Measurements from ENCODE around the gene C16orf92.
A peak's percentile ranks its signal among the peaks of the same experiment; 100 is the strongest.
"Not testable (repeated sequence)": the region's sequence is repeated elsewhere in the genome, so short reads cannot be mapped to it uniquely, and the experiment has no call there.

C16orf92 gene

DNA sequence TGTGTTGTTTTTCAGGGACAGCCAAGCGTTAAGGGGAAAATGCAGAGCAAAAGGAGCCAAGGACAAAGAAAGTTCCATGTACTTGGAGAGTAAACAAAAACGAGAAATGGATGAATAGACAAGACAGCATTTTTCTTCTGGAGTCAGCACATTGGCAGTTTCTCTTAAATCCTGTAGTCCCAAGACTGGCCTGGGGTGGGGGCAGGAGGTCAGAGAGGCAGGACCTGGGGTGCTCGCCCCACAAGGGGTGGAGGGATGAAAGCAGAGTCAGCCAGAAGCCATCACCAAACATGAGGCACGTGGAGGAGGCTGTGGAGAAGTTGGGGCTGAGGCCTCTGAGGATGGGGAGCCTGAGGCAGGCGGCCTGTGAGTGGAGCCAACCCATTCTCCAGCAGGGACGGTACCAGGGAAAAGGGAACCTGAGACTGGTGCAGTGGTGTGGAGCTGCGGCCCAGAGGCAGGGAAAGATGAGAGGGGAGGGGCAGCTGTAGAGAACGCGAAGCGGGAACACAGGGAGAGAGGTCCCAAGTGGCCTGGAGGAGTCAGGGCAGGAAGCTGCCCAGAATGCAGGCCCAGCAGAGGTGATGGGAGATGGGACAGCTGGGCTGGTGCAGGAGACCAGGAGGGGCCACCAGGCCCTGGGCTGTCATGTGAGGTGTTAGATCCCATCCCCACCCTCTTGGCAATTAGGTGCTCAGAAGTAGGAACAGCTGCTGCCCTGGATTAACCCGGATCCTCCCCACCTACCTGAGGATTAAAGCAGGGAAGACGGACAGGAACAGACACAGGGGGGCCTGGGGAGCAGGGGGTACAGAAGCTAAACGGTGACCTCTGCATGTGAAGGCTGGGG is 4.8 kb downstream of the C16orf92 start:
- no peak for DNase-seq (ENCODE audit: low spot score)

DNA sequence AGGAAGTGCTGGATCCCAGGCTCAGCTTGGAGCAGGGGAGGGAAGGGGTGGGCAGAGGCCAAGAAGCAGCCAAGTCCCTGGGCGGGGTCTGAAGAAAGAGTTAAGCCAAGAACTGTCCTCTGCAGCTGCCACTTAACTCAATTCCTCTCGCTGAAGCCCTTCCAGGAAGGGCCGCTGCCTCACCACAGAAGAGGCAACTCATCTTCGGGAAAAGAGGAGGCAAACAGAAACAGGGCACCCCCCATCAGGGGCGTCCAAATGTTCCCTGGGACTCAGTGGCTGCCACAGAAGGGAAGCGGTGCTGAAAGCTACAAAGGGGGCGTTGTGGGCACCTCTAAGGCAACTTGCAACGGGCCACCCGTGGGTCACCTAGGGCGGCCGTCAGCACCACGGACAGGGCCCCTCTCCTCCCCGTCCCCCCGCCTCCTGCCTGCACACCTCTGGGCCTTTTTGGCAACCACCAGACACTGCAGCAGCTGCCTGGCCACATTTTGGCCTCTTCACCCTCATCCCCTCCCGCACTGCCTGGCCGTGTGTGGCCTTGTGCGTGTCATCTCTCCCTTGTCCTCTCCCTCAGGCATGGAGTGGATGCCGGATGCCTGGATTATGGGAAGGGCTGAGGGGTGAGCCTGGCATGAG is 5.6 kb downstream of the C16orf92 start:
- no peak for DNase-seq (ENCODE audit: low spot score)

DNA sequence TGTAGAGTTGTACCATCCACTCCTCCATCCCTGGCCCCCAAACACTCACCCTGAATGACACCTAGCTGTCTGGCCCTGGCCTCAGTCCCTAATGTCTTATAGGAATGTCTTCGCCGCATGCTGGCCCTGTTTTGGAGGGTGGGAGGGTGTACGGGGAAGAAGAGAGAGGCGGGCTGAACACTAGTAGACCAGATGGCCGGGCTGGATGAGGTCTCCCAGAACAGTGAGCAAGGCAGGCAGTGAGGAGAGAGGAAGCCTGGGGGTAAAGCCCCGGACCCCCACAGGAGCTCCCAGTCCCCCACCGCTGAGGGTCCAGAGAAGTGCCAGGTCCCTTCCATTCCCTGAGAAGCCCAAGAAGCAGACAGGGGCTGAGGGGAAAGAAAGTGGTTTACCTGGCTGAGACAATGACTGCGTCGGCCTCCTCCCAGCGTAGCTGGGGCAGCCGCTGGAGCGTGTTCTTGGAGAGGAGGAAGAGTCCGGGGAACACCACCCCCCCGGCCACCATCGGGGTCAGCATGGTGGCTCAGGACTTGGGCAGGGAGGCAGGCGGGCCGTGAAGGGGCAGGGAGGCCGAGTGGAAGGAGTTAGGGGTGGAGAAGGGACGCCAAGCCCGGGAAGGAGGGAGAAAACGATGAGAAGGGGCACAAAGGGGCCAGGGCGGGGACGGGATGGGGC is 7.2 kb downstream of the C16orf92 start:
- no peak for DNase-seq (ENCODE audit: low spot score)

DNA sequence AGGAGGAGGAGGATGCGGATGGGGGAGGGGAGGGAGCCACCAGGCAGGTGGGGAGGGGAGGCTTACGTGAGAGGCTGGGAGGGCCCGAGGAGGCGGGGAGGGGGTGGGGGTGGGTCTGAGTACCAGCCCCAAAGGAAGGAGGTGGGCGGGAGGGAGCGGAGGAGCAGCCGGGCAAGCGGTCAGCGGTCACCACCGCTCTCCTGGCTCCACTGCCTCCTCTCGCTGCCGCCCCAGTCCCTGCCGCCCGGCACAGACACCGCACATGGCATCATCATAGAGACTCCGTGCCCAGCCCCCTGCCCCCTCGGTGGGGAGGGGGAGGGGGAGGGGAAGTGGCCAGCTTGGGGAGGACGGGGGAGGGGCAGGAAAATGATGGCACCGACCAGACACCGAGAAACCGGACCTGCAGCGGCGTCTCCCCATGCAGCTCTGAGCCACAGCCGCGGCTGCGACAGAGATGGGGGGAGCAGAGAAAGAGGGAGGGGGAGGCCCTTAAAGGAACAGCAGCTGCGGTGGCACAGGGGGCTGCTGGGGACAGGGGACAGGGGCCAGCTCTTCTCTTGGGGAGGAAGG is 7.9 kb downstream of the C16orf92 start, which contains the start of gene TLCD3B:
TLCD3B (minus strand) TSS at position 431 of the 573 bp plus-strand sequence. CDS start 744 bp downstream, outside the sequence.
- DNase-seq (ENCODE audit: low spot score): no peak

DNA sequence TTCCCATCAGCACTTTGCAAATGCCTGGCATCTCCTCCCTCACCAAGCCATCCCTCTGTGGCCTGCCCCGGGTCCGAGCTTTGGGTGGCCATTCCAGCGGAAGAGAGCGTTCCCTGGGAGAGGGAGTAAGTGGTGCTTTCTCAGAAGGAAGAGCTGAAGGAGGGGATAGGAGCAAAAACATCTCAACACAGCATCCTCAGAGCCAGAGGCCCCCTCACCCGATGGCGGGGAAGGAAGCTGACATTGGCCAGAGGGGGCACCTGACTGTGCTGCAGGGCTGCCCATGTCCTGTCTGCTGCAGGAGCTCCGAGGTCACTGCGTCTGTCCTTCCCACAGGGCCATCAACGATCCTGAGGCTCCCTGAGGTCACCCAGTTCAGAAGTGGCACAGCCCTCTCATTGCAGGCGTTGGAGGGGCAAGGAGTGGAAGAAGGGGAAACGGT is 8.5 kb downstream of the C16orf92 start:
- no peak for DNase-seq (ENCODE audit: low spot score)

DNA sequence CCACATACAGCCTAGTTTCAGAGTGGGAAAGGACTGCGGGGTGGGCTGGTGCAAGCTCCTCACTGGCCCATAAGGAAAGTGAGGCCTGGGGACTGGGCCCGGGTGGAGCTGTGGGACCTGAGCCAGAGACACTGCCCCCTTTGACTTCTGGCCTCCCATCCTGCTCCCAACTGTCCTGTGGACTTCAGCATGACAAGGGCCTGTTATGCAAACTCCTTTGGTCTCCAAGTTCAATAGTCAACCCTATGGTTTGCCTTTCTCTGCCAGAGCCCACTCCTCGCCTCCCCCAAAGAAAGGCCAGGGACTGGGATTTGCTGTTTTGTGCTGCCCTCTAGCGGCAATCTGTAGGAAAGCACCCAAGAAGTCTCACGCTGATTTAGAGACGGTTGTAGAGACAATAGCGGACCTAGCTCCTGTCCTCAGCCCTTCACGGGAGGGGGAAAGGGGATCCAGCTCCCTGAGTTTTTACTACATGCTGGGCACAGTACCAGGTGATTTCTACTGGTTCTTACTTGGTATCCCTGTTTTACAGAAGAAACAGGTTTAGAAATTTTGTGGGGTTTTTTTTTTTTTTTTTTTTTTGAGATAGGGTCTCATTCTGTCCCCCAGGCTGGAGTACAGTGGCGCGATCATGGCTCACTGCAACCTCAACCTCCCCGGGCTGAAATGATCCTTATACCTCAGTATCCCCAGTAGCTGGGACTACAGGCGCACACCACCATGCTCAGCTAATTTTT is 9.3 kb downstream of the C16orf92 start:
- DNase-seq (ENCODE audit: low spot score): no peak

DNA sequence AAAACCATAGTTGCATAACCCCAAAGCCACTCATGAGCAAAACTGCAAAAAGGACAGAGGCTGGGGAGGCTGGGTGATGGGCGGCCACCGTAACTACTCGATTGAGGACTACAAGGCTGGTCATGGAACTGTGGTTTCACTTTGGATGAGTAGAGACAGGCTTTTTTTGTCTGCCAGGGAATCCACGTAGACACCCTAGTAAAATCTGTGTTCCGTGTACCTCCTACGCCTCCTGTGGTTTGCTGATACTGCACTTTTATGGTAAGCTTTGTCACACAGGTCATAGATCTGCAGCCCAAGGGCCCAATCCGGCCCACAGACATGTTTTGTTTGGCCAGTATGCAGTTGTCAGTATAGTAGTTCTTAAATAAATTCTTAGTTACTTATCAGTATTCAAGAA is 10.3 kb downstream of the C16orf92 start:
- DNase-seq (ENCODE audit: low spot score): no peak

DNA sequence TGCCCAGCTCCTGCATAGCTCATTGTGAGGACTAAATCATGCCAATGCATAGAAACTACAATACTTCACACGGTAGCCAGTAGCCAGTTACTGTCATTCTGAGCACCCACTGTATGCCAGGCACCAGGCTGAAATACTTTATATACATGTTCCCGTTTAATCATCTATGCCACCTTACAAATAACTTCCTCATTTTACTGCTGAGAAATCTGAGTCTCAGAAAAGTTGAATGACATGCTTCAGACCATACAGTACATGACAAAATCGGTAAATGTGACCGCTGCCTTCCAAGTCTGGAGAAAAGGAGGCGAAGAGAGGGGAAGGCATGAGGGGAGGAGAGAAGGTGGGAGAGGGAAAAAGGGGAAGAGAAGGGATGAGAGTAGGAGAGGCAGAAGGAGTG is 17.2 kb downstream of the C16orf92 start:
- DNase-seq (ENCODE audit: low spot score): no peak

DNA sequence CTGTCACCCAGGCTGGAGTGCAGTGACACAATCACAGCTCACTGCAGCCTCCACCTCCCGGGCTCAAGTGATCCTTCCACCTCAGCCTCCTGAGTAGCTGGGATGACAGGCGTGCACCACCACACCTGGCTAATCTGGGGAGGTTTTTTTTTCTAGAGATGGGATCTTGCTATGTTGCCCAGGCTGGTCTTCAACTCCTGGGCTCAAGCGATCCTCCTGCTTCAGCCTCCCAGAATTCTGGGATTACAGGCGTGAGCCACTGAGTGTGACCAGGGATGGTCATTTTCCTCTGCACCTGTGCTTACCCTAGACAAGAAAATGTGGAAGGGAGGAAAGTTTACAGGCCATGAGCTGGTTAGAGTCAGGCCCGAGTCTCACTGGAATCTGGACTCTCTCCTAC is 17.7 kb downstream of the C16orf92 start:
- not testable (repeated sequence) for DNase-seq (ENCODE audit: low spot score)

DNA sequence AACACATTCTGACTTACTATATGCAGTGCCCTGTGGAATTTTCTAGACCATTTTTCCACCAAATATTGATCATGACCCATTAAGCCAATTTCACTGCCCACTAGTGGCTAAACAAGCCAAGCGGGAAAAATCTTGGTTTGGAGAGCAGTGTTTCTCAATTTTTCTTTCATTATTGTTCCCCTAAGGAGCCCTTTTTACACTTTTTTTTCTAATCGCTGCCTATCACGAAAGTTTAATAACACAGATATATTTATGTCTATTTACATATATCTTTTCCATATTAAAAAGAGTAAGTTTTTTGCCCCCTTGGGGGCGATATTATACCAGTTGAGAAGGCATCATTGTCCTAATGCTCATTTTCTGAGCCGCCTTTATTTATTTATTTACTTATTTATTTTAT is 18.8 kb downstream of the C16orf92 start:
- DNase-seq (ENCODE audit: low spot score): no peak

DNA sequence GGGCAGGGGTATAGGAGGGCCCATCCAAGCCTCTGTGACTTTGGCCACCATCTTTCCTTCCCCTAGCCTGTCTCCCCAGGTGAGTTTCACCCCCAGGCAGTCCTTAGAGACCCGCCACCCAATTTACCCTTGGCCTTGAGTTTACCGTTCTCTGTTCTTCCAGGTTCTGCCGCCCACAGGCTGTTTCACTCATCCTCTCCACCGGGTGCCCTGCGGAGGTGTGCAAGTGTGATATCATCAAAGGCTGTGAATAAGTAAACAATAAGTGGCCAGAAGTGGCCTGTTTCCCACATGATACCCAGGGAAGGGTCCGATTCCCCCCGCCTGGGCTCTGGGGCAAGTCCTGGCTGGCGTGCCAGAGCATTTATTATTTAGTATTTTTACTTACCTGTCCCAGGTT is 23.2 kb downstream of the C16orf92 start:
- DNase-seq (ENCODE audit: low spot score): no peak

DNA sequence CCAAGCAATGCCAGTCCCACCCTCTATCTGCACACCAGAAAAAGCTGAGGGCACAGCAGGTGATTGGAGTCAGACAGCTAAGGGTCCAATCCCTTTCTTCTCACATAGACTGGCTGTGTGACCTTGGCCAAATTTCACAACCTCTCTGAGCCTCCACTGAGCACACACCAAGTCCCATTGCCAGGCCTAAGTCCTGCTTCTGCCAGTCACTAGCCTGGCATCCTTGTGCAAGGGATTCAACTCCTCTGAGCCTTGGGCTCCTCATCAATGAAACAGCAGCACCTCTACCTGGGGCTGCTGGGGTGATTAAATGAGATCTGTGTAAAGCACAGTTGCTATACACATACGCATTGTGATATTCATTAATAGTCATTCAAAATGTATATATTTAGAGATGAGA is 23.6 kb downstream of the C16orf92 start:
- no peak for DNase-seq (ENCODE audit: low spot score)

DNA sequence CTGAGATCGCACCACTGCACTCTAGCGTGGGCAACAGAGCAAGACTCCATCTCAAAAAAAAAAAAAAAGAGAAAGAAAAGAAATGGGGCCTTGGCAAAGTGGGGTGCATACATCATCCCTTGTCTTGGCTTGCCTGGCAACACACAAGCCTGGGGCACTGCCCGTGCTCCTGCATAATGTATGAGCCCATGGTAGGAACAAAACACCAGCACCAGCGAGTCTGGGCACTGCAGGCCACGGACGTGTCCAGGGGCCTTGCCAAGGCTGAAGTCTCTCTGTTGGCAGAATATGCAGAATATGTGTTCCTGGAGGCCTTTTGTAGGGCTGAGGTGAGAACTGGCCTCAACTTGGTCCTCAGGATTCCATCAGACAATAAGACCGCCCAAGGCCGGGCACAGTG is 26.9 kb downstream of the C16orf92 start:
- DNase-seq (ENCODE audit: low spot score): no peak

DNA sequence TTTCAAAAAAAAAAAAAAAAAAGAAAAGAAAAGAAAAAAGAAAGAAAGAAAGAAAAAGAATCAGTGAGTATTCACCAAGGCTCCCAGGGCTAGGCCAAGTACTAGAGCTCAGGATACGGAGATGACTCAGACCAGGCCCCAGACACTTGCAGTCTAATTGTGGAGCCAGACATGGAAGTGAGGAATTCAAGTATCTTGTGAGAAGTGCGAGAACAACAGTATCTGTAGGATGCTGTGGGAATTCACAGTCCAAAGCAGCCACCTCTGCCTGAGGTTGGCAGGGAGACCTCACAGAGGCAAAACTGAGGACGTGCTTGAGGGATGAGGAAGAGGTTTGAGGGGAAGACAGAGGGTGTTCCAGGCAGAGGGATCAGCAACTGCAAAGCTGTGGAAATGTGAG is 28.5 kb downstream of the C16orf92 start:
- peak; percentile 36 for DNase-seq (ENCODE audit: low spot score)

DNA sequence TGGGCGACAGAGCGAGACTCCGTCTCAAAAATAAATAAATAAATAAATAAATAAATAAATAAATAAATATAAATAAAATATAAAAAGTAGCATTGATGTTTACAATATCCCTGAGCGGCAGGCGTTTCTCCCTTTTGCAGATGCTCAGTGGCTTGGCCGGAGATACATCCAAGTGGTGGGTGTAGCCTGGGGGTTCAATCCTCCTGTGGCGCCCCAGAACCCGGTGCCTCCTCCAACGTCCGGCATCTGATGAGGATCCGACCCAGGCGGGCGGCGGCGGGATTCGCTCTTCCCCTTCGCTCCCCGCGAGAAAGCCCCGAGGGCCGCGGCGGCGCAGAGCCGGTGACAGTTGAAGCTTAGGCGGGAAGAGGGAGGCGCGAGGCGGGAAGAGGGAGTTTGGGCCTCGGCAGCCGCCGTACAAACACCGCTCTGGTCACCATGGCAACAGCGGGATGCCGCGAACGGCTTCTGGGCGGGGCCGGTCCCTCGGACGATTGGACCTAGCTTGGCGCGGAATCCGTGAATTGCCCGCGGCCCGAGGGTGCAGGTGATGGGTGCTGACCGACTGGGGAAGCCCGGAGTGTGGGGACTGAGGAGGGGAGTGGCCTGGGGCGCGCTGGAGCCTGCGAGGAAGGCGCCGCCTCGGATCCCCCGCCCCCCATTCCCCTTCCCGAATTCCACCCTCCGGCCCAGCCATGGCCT is 29.8 kb downstream of the C16orf92 start:
- DNase-seq (ENCODE audit: low spot score): peak; percentile 99

DNA sequence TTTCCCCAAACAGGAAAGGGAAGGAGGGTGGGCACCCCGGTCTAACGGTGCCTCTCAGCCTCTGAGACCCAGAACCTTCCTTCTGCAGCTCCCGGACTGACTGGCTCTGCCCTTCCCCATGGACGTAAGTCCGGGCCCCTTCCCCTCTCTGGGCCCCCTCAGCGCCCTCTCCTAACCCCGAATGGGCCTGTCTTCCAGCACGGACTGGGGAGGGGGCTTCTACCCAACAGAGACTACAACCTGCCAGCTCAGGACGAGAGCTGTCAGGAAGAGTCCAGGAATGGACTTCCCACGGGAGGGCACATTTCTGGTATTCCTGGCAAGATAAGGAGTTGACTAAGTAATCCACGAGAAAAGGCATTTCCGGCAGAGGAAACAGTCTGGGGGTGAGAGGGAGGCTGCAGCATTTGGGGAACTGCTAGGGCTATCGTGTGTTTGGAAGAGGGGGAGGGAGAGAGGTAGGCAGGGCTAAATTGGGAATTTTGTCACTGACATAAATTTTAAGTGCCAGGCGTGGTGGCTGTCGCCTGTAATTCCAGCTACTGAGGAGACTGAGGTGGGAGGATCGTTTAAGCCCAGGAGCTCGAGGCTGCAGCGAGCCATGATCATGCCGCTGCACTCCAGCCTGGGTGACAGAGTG is 30.5 kb downstream of the C16orf92 start:
- peak; percentile 92 for DNase-seq (ENCODE audit: low spot score)

DNA sequence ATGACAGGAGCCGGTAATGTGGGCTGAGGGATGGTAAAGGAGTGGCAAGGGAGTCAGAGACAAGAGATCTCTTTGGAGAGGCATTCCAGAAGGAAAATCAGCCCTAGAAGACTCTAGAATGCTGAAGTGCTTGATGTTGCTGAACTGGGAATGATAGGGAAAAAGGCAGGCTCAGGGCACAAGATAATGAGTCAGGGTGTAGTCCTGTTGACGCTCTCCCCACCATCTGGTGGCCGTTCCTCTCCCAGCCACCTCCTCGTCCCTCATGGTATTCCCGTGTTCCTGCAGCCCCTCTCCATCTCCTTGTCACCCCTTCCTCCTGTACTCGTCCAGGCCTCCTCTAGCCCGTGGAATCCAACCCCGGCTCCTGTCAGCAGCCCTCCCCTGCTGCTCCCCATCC is 31.5 kb downstream of the C16orf92 start:
- DNase-seq (ENCODE audit: low spot score): no peak

DNA sequence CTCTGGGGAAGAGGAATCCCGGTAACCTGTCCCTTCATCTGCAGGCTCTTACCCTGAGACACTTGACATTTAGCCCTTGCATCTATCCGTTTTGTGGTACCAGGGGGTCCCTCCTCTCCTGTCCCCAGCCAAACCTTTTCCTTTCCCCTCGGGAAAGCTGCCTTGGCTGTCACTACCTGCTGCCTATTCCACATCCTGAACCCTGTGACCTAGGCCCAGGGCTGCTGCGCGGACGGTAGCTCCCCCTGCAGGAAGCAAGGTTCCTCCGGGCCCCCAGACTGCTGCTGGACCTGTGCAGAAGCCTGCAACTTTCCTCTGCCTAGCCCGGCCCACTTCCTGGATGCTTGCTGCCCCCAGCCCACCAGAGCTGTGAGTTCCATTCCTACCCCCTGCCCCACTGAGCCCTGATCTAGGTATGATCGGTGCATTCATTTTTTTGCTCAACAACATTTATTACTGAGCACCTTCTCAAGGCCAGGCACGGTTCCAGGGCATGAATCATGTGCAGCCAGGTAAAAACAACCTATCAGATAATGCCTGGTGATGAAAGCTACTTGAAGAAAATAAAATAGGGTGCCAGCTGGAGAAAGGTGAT is 32.1 kb downstream of the C16orf92 start:
- DNase-seq (ENCODE audit: low spot score): no peak

DNA sequence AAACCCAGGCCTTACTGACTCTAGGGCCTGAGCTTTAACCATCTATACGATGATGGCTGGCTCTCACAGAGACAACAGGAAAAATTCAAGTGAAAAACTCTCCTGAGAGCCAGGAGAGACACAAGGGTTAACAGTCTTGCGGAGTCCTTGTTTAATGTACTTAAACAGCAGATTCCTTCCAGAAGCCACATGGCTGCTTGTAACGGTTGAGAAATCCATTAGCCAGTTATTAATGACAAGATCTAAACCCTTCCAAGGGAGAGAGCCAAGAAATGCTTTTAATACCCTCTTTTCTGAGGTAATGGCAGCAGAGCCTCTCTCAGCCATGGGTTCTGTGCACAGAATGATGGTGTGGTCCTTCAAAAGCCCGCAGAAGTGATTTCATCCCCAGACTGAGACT is 37.3 kb downstream of the C16orf92 start:
- DNase-seq (ENCODE audit: low spot score): no peak

DNA sequence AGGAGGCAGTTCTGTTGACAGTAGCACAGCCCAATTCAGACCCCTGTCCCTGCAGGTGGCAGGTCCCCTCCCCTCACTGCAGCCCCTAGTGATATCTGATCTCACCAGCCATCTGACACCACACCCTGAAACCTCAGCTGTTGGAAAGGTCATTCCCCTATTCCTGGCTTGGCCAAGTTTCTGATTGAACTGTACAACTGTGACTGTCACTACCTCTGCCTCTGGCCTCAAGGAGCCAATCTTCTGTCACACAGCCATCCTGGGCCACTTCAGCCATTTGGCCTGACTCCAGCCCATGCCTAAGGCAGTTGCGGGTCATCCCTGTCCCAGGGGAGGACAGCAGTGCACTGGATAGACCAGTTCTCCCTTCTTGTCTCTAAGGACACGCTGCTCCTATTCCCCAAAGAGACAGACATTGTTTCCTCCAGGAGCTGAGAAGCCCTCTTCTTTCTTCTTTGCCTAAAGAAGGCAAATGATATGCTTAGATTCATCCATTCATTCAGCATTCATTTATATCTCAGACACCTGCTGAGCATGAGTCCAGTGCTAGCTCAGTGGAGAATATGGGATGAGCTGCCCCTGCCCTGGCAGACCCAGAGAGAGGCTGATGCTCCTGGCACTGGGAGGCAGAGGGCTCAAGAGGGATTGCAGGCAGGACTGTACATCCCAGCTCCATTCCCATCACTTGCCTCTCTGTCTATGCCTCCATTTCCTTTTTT is 38.0 kb downstream of the C16orf92 start:
- DNase-seq (ENCODE audit: low spot score): no peak
